Gastroesophageal sphincter (tissue), 4 donors: ENCODE measurements around the gene STUM. TPM values are rescaled to one million over a fixed set of nuclear protein-coding genes. Genes with fewer than 3 reads are reported as not detected.
A peak's percentile ranks its signal among the peaks of the same experiment; 100 is the strongest.

Experiments used
- ATAC-seq: fragments of 150-250 bp; one replicate; pipeline ENCODE4 v1.9.1; 2016; ENCODE audit warnings: mild to moderate bottlenecking, moderate library complexity
- H3K27ac ChIP-seq, 4 donors: fragments of 200-600 bp; sonication (generic) in 3 of 4; 1 replicate in 3 of 4; 2 replicates in 1 of 4; pipeline ENCODE4 v1.5.1; 2016 to 2019
- H3K27me3 ChIP-seq: fragments of 200-600 bp; sonication (generic); one replicate; pipeline ENCODE4 v1.5.1; 2019
- H3K36me3 ChIP-seq, 2 donors: fragments of 200-600 bp; sonication (generic); one replicate each; pipeline ENCODE4 v1.5.1; 2019; ENCODE audit warnings: control low read depth in 1 of 2
- H3K4me1 ChIP-seq, 3 donors: fragments of 200-600 bp; sonication (generic); 1 replicate in 2 of 3; 2 replicates in 1 of 3; pipeline ENCODE4 v1.5.1; 2016 to 2019; ENCODE audit warnings: control low read depth in 2 of 3
- H3K4me3 ChIP-seq, 2 donors: fragments of 200-600 bp; sonication (generic); one replicate each; pipeline ENCODE4 v1.5.1; 2019; ENCODE audit warnings: mild to moderate bottlenecking in 1 of 2, moderate library complexity in 1 of 2
- H3K9me3 ChIP-seq, 3 donors: fragments of 200-600 bp; sonication (generic); one replicate each; pipeline ENCODE4 v1.5.1; 2017 to 2019; ENCODE audit warnings: control low read depth in 2 of 3
- EP300 ChIP-seq: sonication (generic); formaldehyde crosslinking; IDR thresholded peaks from one replicate; pipeline ENCODE4 v1.6.1; 2017; ENCODE audit warnings: antibody characterized with exemption, mild to moderate bottlenecking
- POLR2A ChIP-seq, 2 donors: fragments of 450-650 bp; IDR thresholded peaks; one replicate each; pipeline ENCODE4 v1.6.1; 2017; ENCODE audit warnings: antibody characterized with exemption in 2 of 2, mild to moderate bottlenecking in 2 of 2, moderate library complexity in 1 of 2
- POLR2AphosphoS5 ChIP-seq: sonication (generic); formaldehyde crosslinking; IDR thresholded peaks from one replicate; pipeline ENCODE4 v1.6.1; 2017; ENCODE audit warnings: antibody characterized with exemption
- WGBS, 2 donors: methylation state at CpG; one replicate each; pipeline ENCODE4 v1.1.5; 2018; ENCODE audit warnings: low coverage in 1 of 2; 5-methylcytosine and 5-hydroxymethylcytosine counted together
- total RNA-seq, 4 donors: library from RNA; depleted of rRNA; stranded (reverse); fragments of >200 nt; gene quantifications; one replicate each; pipeline ENCODE4 v1.1.0, GENCODE V29; 2016
- TF ChIP-seq, protein P1 (sequence below), 4 experiments: fragments of 200-600 bp in 2 of 4; fragments of 450-650 bp in 2 of 4; sonication (generic) in 1 of 4; IDR thresholded peaks; one replicate each; pipeline ENCODE4 v1.5.1; 2017 to 2019; ENCODE audit warnings: antibody characterized with exemption in 4 of 4, mild to moderate bottlenecking in 2 of 4, moderate library complexity in 2 of 4

Gene STUM
- total RNA-seq, 4 donors from 2014 or later: 2.8 to 9.1 (median 4.5) TPM

DNA sequence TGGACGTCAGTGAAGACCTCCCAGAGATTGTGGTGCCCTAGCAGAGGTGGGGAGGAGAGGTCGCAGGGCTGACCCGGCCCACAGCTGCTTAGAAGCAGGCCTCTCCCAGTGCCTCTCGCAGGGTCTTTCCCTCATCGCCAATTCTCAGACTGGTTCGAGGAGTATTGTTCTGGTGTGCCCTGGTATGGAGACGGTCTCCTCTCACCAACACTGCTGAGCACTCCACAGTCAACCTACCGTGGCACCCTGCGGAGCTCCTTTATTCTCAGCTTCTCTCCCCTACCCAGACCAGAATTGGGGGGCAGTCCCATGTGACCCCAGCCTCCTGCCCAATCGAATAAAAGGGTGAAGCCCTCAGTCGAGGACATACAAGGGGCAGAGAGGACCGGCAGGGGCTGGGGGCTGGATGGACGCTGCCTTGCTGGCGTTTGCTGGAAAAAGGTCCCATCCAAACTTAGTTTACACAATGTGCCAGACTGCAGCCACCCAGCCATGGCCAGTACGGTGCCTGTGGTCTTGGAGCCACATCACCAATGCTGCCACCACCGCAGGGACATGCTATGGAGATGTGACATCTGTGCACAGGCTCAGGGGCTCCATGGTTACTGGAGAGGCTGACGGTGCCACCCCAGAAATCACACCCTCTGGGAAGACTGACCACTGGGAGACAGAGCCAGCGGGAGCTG is 80.8 kb downstream of the STUM start:
- Histone ChIP-seq H3K27ac (peak overlapping the region in 2 of 4 donors; percentile 67 to 84), H3K27me3 (no peaks in the 10 kb centered on the region), H3K4me3 (no peak overlapping the region), H3K9me3 (no peaks in the 10 kb centered on the region), H3K4me1 (peaks cover 3 to 66% (median 13%) of the 10 kb centered on the region in 3 donors), H3K36me3 (peaks cover 0 to 35% of the 10 kb centered on the region in 2 donors)
- ATAC-seq: no peak
- no peak for TF ChIP-seq EP300
- no peak for TF ChIP-seq POLR2A (IDR thresholded peaks at IDR 0.05)
- TF ChIP-seq, protein P1, sequence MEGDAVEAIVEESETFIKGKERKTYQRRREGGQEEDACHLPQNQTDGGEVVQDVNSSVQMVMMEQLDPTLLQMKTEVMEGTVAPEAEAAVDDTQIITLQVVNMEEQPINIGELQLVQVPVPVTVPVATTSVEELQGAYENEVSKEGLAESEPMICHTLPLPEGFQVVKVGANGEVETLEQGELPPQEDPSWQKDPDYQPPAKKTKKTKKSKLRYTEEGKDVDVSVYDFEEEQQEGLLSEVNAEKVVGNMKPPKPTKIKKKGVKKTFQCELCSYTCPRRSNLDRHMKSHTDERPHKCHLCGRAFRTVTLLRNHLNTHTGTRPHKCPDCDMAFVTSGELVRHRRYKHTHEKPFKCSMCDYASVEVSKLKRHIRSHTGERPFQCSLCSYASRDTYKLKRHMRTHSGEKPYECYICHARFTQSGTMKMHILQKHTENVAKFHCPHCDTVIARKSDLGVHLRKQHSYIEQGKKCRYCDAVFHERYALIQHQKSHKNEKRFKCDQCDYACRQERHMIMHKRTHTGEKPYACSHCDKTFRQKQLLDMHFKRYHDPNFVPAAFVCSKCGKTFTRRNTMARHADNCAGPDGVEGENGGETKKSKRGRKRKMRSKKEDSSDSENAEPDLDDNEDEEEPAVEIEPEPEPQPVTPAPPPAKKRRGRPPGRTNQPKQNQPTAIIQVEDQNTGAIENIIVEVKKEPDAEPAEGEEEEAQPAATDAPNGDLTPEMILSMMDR (IDR thresholded peaks at IDR 0.05): no peak
- TF ChIP-seq POLR2AphosphoS5: no peak
- 78% methylated on average over 4 of the region's 18 CpGs; no CpG with 5 or more reads in 1 of the 2 donors for WGBS, 2 donors

DNA sequence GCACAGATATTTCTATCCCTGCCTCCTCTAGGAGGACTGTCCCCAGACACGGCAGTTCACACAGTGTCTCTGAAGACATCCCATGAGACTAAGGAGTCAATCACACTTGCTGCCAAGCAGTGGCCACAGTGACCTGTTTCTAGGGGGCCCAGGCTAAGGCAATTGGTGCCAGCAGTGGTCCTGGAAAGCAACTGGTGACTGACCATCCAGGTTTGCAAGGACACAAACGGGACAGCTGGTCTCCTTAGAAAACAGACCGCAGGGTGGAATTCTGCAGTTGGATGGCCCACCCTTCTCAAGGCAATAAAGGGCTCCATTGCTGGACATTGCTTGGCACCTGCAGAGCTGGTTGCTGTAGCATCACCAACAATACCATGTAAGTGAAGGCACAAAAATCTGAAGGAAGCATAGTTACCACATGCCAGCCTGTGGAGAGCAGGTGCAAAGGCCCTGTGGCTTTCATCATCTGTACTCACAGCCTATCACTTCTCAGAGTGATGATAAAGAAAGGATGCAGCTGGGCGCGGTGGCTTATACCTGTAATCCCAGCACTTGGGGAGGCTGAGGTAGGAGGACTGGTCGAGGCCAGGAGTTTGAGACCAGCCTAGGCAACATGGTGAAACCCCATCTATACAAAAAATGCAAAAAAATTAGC is 81.5 kb downstream of the STUM start:
- H3K4me3 ChIP-seq: no peak overlapping the region
- H3K9me3 ChIP-seq: no peaks in the 10 kb centered on the region
- ATAC-seq: no peak
- WGBS, 2 donors: 92% methylated on average over 4 of the region's 6 CpGs; no CpG with 5 or more reads in 1 of the 2 donors
- H3K27ac ChIP-seq: peak overlapping the region in 2 of 4 donors; percentile 67 to 84
- H3K27me3 ChIP-seq: no peaks in the 10 kb centered on the region
- H3K36me3 ChIP-seq: peaks cover 0 to 42% of the 10 kb centered on the region in 2 donors
- H3K4me1 ChIP-seq: peaks cover 3 to 73% (median 13%) of the 10 kb centered on the region in 3 donors
- TF ChIP-seq POLR2AphosphoS5 (no peak), POLR2A (IDR thresholded peaks at IDR 0.05) (no peak), EP300 (no peak)
- TF ChIP-seq, protein P1 (IDR thresholded peaks at IDR 0.05): no peak

DNA sequence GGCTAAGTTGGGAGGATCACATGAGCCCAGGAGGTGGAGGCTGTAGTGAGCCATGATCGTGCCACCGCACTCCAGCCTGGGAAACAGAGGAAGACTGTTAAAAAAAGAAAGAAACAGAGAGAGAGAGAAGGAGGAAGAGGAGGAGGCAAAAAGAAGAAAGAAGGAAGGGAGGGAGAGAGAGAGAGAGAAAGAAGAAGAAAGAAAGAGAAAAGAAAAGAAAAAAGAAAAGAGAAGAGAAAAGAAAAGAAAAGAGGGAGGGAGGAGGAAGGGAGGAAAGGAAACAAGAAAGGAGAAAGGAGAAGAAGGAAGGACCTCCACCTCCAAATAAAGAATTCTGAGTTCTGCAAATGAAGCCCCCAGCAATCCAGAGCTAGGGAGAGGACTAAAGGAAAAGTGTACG is 82.0 kb downstream of the STUM start:
- no peak overlapping the region for H3K4me3 ChIP-seq
- no peaks in the 10 kb centered on the region for H3K9me3 ChIP-seq
- TF ChIP-seq EP300 (no peak), POLR2AphosphoS5 (no peak), POLR2A (IDR thresholded peaks at IDR 0.05) (no peak)
- TF ChIP-seq, protein P1 (IDR thresholded peaks at IDR 0.05): no peak
- H3K27me3 ChIP-seq: no peaks in the 10 kb centered on the region
- 88 to 100% methylated on average over 2 to 3 of the region's 3 CpGs for WGBS, 2 donors
- H3K36me3 ChIP-seq: peaks cover 0 to 47% of the 10 kb centered on the region in 2 donors
- no peak for ATAC-seq
- H3K27ac ChIP-seq: peak overlapping the region in 2 of 4 donors; percentile 63 to 84
- H3K4me1 ChIP-seq: peaks cover 3 to 78% (median 13%) of the 10 kb centered on the region in 3 donors

DNA sequence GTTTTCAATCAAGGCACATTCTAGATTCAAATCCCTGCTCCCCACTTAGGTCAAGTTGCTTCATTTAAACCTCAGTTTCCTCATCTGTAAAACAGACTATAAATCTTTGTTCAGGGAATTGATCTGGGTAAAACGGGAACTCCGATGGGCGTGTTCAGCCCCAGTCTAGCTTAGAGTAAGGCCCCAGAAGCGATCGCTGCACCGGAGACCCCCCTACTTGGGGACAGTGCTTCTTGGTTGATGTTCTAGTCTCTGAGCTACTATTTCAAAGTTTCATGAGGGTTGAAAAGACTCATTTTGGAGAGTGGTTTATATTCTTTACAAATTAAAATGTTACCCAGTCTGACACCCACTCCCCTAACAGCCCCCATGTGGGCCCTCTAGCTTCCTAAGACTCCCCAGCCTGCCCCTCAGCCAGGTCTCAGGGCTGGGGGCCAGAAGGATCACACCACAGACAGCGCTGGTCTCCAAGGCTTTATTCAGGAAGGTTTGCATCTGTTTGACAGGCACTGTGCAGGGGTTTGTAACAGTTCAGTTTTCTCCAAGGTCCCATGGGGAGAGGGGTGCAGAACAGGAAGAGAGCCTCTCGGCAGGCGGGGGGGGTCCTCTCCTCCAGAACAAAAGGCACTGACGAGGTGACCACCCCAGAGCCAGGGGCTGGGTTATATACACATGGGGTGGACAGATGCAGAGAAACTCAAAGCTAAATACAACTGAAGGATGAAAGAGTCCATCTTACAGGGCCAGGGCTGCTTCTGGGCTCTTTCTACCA is 82.9 kb downstream of the STUM start:
- ATAC-seq: no peak
- H3K36me3 ChIP-seq: peaks cover 0 to 55% of the 10 kb centered on the region in 2 donors
- H3K9me3 ChIP-seq: no peaks in the 10 kb centered on the region
- peak overlapping the region in 3 of 4 donors; percentile 9 to 84 (median 63) for H3K27ac ChIP-seq
- no peak overlapping the region for H3K4me3 ChIP-seq
- WGBS, 2 donors: 60 to 67% methylated on average over 1 to 5 of the region's 10 CpGs
- TF ChIP-seq, protein P1 (IDR thresholded peaks at IDR 0.05): no peak
- TF ChIP-seq EP300: no peak
- no peak for TF ChIP-seq POLR2A (IDR thresholded peaks at IDR 0.05)
- no peak for TF ChIP-seq POLR2AphosphoS5
- no peaks in the 10 kb centered on the region for H3K27me3 ChIP-seq
- H3K4me1 ChIP-seq: peaks cover 3 to 75% (median 10%) of the 10 kb centered on the region in 3 donors
